HG02763 (cell line): ENCODE data around the gene HNF1B.

Experiments used
- ATAC-seq: cut with Tn5 transposase; IDR thresholded peaks from one replicate; pipeline ENCODE4 v1.9.1; 2021; ENCODE audit warnings: mild to moderate bottlenecking, moderate library complexity; ENCODE audit not compliant: unreplicated experiment

The HNF1B gene

GRCh38 chr17:37762666-37763065 is 17.8 kb upstream of the HNF1B start:
- no peak for ATAC-seq

- ATAC-seq = no peak
Measured at GRCh38 chr17:37761961-37762360, 17.1 kb upstream of the HNF1B start.

- peak; percentile 53 for ATAC-seq
Measured at GRCh38 chr17:37761059-37761458, 16.2 kb upstream of the HNF1B start.

- ATAC-seq = no peak
Measured at GRCh38 chr17:37759014-37759637, 14.3 kb upstream of the HNF1B start.

- no peak for ATAC-seq
Measured at GRCh38 chr17:37756051-37756450, 11.2 kb upstream of the HNF1B start.

GRCh38 chr17:37755455-37755854 is 10.6 kb upstream of the HNF1B start:
- no peak for ATAC-seq

- no peak for ATAC-seq
Measured at GRCh38 chr17:37754363-37754762, 9.5 kb upstream of the HNF1B start.

- ATAC-seq = no peak
Measured at GRCh38 chr17:37752482-37752881, 7.6 kb upstream of the HNF1B start.

GRCh38 chr17:37750768-37751475 is 6.1 kb upstream of the HNF1B start:
- no peak for ATAC-seq

GRCh38 chr17:37750292-37750691 is 5.4 kb upstream of the HNF1B start:
- no peak for ATAC-seq

GRCh38 chr17:37747222-37747621 is 2.4 kb upstream of the HNF1B start:
- no peak for ATAC-seq

- ATAC-seq = no peak
Measured at GRCh38 chr17:37746617-37747016, 1.8 kb upstream of the HNF1B start.

GRCh38 chr17:37745801-37746426 is 1.1 kb upstream of the HNF1B start:
- no peak for ATAC-seq

GRCh38 chr17:37744633-37744927 is 279 bp downstream of the HNF1B start:
- ATAC-seq = peak; percentile 6

- ATAC-seq = peak; percentile 20
Measured at GRCh38 chr17:37743875-37744632, 805 bp downstream of the HNF1B start.

GRCh38 chr17:37743612-37743874 is 1.3 kb downstream of the HNF1B start:
- ATAC-seq = peak; percentile 11

GRCh38 chr17:37742762-37743611 is 1.9 kb downstream of the HNF1B start:
- ATAC-seq = no peak

GRCh38 chr17:37742116-37742761 is 2.6 kb downstream of the HNF1B start:
- no peak for ATAC-seq

- ATAC-seq = no peak
Measured at GRCh38 chr17:37741341-37742115, 3.3 kb downstream of the HNF1B start.

- ATAC-seq = no peak
Measured at GRCh38 chr17:37740915-37741314, 3.9 kb downstream of the HNF1B start.
